ENCODE data around the gene SEMA6B.
"Not testable (repeated sequence)": the region's sequence is repeated elsewhere in the genome, so short reads cannot be mapped to it uniquely, and the experiment has no call there.

The SEMA6B gene

DNA sequence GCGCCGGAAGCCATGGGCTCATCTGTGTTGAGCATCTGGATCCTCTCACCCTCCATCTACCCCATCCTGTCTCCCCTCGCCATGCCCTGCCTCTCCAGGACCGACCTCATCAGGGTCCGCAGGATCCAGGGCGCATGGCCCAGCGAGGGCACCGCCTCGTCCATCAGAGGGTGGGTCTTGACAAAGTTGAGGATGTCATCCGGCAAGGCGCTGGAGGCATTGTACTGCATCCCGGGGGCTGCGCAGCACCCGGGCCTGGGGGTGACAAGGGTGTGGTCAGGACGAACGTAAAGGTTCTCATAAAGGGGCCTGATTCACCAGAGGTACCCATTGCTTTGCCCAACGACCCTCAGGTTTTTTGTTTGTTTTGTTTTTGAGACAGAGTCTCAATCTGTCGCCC is 9.5 kb downstream of the SEMA6B start:
- no peak for DNase-seq (ENCODE audit: low read depth, low spot score)

DNA sequence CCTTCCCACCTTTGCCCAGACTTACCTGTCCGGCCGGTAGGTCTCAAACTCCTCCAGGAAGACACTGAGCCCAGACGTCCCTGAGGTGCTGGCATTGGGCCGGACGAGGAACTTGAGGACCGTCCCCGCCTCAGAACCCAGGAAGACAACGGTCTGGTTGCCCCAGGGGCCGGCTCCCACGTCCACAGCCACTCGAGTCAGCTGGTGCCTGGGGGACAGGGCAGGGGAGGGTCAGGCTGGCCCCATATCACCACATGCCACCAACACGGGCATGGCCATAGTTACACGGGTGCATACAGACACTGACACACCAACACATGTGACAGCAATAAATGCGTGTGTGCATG is 11.3 kb downstream of the SEMA6B start:
- no peak for DNase-seq (ENCODE audit: low read depth, low spot score)

DNA sequence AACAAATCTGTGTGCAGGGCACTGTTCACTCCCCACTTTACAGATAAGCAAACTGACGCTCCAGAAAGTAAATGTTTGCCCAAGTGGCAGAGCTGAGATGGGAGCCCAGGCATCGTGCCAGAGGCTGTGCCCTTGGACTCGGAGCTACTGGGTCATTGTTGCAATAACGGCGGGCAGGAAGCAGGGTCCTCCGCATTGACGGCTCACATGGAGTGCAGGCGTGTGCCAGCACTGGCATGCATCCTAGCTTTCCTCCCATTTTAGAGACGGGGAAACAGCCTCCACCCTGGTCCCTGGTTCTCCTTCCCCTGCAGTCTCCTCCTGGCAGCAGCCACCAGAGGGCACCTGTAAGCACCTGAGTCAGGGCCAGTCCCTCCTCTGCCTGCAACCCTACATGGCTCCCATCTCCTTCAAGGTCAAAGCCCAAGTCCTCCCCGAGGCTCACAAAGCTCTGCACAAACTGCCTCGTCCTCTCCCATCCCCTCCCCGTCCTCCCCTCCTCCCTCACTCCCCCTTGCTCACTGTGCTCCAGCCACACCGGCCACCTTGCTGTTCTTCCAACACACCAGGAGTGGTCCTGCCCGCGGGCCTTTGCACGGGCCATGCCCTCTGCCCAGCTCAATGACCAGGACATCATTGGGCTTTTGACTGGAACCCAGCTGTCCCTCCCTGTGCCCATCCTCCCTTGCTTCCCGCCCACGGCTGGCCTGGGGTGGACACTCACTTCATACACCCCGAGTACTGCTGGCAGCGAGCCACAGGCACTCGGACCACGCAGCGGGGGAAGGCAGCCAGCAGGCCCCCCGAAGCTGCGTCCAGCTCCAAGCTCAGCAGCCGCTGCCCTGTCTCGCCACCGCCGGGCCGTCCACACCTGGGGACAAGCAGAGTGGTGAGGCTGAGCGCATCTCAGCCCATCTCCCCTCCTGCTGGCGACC is 11.9 kb downstream of the SEMA6B start:
- no peak for DNase-seq (ENCODE audit: low read depth, low spot score)

DNA sequence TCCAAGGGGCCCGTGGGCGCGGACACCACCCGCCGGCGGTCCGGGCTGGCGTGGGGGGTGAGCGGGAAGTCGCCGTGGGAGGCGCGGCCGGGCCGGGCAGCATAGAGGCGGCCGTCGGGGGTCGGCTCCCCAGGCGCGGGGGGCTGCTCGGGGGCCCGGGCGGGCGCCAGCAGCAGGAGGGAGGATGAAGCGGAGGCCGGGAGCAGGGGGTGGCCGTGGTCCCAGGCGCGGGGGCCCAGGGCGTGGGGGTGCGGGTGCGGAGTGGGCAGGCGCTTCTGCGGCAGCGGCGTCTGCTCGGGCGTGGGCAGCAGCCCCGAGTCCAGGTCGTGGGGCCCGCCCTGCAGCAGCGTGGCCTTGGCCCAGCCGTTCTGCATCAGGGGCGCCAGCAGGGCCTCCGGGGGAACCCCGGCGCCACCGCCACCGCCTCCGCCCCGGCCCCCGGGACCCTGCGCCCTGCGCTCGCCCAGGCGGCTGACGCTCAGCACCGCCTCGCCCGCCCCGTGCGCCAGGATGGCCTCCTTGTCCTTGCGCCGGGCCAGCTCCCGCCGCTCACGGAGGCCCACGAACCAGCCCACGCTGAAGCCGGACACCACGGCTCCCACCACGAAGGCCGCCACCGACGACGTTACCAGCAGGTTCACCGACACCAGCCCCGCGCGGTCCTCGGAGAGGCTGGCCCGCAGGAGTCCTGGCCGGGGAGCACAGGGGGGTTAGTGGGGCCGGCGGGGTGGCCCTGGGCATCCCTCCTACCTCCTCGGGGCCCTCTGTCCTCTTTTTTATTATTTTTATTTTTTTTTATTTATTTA is 15.4 kb downstream of the SEMA6B start:
- no peak for DNase-seq (ENCODE audit: low read depth, low spot score)

DNA sequence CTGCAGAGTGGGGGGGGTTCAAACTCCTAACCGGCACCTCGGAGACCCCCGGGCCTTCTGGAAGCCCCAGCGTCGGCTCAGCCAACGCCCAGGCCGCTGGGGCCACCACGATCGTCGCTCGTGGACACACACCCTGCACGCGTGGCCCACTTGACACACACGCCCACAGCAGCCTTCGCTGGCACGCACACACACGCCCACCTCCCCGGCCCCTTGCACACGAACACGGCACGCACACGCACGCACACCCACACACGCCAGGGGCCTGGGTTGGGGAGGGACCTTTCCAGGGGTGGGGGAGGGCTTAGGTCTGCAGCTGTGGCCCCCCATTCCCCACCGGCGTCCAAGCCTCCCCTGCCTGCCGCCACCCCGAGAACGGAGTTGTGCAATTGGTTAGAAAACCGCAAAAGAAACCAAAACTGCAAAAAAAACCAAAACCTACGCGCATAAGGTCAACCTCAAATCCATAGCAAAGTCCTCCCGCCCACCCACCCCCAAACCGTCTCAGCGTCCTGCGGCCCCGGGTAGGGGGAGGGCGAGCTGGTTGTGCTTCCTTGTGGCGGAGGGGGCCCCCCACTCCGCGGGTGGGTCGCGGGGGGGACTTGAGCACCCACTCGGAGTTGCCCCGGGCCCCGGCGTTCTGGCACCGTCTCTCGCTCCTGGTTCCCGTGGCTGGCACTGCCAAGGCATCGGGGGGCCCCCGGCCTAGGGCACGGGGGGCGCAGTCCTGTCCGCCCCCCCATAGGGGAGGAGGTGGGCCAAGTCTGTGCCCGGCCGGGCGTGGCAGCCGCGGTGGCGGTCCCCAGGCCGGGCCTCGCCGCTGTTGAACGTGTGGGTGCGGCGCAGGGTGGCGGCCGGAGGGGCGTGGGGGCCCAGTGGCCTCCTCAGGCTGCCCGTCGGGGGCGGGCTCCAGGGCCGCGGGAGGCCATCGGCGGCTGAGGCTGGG is 16.3 kb downstream of the SEMA6B start:
- no peak for DNase-seq (ENCODE audit: low read depth, low spot score)

DNA sequence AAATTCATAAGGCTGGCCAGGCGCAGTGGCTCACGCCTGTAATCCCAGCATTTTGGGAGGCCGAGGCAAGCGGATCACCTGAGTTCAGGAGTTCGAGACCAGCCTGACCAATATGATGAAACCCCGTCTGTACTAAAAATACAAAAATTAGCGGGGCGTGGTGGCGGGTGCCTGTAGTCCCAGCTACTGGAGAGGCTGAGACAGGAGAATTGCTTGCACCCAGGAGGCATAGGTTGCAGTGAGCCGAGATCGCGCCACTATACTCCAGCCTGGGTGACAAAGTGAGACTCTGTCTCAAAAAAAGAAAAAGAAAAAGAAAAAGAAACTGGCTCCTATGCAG is 17.7 kb downstream of the SEMA6B start:
- not testable (repeated sequence) for DNase-seq (ENCODE audit: low read depth, low spot score)

DNA sequence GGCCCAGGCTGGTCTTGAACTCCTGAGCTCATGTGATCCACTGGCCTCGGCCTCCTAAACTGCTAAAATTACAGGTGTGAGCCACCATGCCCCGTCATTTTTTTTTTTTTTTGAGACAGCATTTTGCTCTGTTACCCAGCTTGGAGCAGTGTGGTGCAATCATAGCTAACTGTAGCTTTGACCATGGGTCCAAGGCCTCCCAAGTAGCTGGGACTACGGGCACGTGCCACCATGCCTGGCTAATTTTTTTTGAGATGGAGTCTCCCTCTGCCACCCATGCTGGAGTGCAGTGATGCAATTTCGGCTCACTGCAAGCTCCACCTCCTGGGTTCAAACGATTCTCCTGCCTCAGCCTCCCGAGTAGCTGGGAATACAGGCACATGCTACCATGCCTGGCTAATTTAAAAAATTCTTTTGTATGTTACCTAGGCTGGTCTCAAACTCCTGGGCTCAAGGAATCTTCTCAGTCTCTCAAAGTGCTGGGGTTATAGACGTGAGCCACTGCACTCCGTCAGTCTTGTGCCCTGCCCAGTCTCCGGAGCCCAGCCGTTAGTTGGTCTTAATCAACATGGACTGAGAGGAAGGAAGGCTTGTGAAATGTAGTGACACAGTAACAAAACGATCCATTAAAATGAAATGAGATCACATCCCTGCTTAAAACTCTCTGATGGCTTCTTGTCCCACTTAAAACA is 18.2 kb downstream of the SEMA6B start:
- no peak for DNase-seq (ENCODE audit: low read depth, low spot score)

DNA sequence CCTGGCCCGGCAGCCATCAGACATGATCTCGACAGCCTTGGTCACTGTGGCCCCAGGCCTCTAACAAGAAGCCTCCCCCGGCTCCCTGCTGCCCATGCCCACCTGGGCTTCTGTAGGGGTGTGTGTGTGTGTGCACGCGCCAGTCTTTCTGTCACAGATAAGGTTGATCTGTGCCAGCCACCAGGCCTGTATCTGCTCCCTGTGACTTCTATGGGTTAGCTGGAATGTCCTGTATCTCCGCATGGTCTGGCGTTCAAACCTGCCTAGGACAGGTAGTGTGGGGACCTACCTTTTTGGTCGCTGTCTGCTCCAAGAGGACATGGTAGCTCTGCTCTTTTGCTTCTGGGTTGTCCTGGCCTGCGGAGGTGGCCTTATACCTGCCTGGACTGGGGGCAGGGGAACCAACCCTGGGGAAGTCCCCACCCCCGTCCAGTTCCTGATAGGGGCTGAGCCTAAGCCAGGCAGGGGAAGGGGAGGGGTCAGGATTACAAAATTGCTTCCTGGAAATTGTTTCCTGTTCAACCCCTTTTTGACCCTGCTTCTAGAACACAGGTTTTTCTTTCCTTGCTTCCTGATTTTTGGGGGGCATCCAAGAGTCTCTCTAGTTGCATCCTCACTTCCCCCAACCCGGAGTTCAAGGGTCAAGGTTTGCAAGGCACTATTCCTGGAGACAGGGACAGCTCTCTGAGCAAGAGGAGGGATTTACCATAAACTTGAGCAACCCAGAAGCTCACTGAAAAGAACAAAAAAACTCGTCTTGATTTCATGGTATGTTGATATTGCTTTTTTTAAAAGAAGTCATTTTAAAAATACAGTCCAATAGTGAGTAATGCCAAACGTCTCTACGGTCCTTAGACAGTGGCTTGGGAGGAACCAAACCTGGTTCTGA is 19.5 kb downstream of the SEMA6B start, which contains the start of gene LRG1:
LRG1 (minus strand) TSS at position 344 of the 889 bp plus-strand sequence; CDS start at position 321, 23 bp downstream.
- no peak for DNase-seq (ENCODE audit: low read depth, low spot score)

DNA sequence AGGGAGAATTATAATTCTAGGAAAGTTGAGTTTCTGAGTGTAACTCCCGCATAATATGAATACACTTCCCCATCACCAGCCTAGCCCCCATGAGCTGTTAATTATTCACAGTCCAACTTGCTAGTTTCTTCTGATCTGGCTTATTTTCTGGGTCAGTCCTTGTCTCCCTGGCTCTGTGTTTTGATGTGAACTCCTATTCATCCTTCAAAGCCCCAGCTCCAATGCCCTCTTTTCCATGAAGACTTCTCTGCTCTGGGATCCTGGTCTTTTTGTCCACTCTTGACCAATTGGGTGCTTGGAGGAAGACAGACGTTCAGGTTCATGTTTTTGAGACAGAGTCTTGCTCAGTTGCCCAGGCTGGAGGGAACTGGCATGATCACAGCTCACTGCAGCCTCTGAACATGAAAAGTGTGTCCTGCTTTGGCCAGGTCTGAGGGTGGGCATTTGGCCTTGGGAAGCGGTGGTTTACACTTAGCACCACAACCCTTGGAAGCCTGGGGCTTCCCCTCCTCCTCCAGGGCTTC is 20.3 kb downstream of the SEMA6B start:
- no peak for DNase-seq (ENCODE audit: low read depth, low spot score)

DNA sequence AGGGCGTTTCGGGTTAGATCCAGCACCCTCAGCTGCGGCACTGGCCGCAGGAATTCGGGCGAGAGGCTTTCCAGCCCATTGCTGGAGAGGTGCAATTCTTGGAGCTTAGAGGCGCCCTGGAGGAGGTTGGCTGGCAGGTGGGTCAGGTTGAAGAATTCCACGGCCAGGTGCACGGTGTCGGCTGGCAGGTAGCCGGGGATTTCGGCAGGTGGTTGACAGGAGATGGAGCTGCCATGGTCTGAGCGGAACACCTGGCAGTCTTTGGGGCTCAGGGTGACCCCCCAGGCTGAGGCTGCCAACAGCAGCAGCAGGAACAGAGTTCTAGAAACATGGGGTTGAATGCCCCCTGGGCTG is 20.9 kb downstream of the SEMA6B start:
- no peak for DNase-seq (ENCODE audit: low read depth, low spot score)

DNA sequence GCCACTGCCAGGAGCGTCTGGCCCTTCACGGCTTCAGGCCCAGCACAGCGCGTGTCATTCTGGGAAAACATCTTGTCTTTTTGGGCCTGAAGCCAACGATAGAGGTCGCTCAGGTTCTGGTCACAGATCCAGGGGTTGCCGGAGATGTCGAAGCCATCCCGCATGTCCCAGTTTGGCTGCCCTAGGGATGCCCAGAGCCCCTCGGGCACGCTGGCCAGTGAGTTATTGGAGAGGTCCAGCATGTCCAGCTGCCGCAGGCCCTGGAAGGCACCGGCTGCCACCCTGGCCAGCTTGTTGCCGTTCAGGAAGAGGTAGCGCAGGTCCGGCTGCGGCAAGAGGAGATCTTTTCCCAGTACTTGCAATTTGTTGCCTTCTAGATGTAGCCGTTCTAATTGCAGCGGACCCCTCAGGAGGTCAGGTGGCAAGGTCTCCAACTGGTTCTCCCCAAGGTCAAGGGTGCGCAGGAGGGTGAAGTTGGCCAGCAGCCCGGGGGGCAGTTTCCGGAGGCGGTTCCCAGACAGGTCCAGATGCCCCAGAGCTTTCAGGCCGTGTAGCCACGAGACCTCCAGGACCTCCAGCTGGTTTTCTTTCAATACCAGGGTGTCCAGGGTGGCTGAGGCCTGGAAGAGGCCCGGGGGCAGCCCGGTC is 21.4 kb downstream of the SEMA6B start:
- no peak for DNase-seq (ENCODE audit: low read depth, low spot score)

DNA sequence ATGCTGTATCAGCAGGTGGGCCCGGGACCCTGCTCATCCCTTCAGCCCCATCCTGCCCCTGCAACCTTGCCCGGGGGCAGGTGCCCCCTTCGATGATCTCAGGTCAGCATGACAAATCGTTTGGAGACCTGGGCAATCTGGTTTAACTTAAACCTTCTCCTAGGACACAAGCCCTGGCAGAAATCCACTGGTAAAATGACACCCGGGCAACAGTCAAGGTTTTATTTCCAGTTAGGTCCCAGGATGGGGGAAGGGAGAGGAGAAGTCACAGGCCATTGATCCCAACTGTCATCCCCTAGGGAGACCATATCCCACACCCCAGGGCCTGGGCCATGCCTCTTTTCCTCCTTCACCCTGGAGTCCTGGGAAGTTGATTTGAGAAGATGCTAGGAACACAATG is 22.7 kb downstream of the SEMA6B start:
- no peak for DNase-seq (ENCODE audit: low read depth, low spot score)

DNA sequence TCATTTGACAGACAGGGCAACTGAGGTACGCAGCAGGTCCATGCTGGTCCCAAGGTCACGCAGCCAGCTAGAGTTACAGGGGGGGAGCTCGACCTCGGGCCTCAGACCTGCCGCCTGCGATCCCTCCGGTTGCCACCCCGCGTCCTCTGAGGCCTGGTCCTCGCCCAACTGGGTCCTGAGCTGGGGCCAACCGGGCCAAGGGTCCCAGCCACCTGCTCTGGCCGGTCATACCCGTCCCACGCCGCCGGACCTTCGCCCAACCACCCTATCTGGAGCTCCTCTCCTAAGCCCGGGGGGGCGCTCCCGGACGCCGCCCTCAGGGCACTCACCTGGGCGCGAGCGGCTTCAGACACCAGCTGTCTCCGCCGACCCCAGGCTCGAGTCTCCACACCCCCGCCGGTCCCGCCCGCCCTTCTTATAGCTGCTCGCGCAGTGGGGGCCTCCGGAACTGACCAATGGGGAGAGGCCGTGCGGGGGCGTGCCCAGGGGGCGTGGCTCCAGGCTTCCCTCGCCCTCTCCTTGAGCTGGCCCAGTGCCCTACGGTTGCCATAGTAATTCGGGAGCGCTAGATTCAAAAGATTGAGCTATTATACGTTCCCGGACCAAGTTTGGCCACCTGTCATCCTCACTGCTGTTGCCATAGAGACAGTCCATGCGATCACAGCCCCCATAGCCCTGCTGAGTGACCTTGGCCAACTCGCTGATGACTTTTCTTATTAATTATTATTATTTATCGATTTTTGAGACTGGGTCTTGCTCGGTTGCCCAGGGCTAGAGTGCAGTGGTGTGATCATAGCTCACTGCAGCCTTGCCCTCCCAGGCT is 24.4 kb downstream of the SEMA6B start, which contains the start of gene PLIN5:
PLIN5 (minus strand) TSS at position 389 of the 823 bp plus-strand sequence. CDS start 1,150 bp downstream, outside the sequence.
- peak; percentile 18 for DNase-seq (ENCODE audit: low read depth, low spot score)

DNA sequence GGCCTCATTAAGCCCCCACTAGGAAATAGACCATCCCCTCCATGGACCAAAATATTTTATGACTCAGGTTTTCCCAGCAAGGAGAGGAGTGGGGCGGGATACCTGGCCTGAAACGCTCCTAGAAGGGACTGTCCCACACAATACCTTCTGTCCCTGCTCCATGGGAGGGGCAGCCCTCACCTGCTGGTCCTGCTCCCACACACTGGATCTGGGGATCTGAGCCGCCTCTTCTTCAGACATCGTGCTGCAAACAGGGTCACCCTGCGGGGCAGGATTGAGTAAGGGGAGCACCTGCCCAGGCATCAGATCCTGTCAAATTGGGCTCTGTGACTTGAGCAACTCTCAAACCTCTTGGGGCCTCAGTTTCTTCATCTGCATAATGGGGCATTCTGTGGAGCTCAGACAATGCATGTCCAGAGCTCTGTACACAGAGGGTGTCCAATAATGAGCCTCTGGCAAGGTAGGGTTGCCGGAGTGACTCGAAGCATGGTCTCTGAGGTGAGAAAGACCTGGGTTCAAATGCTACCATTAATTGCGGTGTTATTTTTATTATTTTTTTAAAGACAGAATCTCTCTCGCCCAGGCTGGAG is 25.6 kb downstream of the SEMA6B start:
- no peak for DNase-seq (ENCODE audit: low read depth, low spot score)

DNA sequence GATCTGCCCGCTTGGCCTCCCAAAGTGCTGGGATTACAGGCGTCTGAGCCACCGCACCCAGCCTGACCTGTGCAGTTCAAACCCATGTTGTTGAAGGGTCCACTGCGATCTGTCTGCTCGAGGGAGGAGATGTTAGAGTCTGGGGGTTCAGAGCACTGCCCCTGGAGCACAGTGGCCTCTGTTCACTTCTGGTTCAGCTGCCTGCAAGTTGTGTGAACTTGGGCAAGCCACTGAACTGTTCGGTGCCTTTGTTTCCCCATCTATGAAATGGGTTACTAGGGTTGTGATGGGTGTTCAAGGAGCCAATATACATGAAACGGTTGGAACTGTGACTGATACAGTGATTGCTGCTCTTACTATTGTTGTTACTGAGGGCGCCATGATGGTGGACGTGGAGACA is 26.1 kb downstream of the SEMA6B start:
- no peak for DNase-seq (ENCODE audit: low read depth, low spot score)

DNA sequence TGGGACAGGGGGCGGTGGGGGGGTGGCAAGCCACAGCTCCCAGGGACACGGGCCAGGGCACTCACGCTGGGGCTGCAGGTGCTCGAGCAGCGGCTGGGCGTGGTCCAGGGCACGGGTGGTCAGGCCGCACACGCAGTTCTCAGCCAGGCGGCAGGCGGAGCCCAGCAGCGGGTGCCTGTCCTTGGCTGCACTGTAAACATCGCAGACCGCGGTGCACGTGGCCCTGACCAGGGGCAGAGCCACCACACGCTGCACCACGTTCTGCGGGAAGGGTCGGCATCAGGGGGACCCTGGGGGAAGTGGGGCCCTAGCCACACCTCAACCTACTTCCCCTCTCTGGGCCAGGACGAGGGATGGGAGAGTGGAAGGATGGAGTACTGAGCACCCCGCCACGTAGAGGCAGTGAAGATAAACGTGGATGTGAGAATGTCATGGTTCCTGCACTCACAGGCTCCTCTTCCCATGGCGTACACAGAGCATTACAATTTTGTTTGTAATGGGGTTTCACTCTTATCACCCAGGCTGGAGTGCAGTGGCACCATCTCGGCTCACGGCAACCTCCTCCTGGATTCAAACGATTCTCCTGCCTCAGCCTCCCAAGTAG is 27.8 kb downstream of the SEMA6B start:
- no peak for DNase-seq (ENCODE audit: low read depth, low spot score)

DNA sequence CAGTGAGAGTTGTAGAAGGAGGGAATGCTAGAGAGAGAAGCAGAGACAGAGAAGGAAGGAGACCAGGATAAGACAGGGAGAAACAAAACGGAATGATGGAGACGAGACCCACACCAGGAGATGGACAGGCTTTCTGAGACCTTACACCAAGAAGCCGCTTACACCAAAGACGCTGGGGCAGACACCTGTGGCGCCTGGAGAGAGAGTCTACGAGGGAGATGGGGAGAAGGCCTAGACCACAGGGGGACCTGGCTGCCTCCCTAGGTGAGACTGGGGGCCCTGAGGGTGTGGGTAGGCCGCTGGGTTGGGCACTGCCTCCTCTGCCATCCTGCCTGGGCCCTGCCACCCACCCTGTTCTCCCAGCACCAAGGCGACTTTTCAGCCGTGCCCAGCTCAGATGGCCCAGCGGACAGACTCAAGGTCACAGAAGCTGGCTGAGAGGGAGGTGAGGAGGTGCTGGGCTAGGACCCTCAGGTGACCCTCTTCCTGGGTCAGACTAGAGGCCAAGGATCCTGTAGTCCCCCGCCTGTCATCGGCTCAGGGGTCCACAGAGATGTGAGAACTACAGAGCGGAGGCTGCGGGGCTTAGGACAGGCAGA is 29.5 kb downstream of the SEMA6B start:
- no peak for DNase-seq (ENCODE audit: low read depth, low spot score)

All from activated naive CD8-positive, alpha-beta T cell treated with anti-CD3 and anti-CD28 coated beads, Interleukin-2, amount 50 U/mL, for 16 hours (primary cell).